HUES6 (cell line): ENCODE measurements around the gene SMARCA2.

Source experiments
- H3K27ac ChIP-seq: 2 replicates; pipeline ENCODE4 v1.7.0; 2013; ENCODE audit warnings: low read depth, mild to moderate bottlenecking, low read length, inconsistent platforms
- H3K27me3 ChIP-seq: 2 replicates; pipeline ENCODE4 v1.6.1; 2013; ENCODE audit warnings: low read length; ENCODE audit not compliant: control insufficient read depth, insufficient read depth
- H3K36me3 ChIP-seq: 2 replicates; pipeline ENCODE4 v1.6.1; 2013; ENCODE audit warnings: low read length; ENCODE audit not compliant: control insufficient read depth, insufficient read depth
- H3K4me1 ChIP-seq: 2 replicates; pipeline ENCODE4 v1.6.1; 2013; ENCODE audit warnings: low read length; ENCODE audit not compliant: control insufficient read depth, insufficient read depth
- H3K4me3 ChIP-seq: 2 replicates; pipeline ENCODE4 v1.5.1; 2013; ENCODE audit warnings: low read depth, low read length
- H3K9ac ChIP-seq: one replicate; pipeline ENCODE4 v1.6.1; 2013; ENCODE audit warnings: mild to moderate bottlenecking, low read length
- H3K9me3 ChIP-seq: 2 replicates; pipeline ENCODE4 v1.6.1; 2013; ENCODE audit warnings: low read depth, low read length; ENCODE audit not compliant: control insufficient read depth, insufficient read depth

SMARCA2 gene

DNA sequence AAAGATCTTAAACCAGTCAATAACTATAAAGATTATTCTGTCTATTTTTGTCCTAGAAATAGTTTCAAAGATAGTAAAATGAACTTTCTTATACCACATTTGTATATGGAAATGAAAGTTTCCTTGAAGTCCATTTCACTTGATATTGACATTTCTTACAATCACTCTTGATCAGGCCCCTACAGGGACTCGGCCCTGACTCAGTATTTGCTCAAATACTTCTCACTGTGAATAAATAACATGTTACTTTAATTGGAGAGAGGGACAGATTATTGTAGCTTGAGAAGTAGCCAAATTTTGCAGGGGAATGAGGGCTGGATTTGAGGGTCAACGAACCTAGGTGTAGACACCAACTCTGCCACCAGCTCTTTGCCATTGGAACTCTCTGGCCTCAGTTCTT is 25.6 kb upstream of the SMARCA2 start:
- Histone ChIP-seq H3K9me3 (no peaks in the 10 kb centered on the region), H3K4me1 (peaks cover 17% of the 10 kb centered on the region), H3K4me3 (no peak overlapping the region), H3K36me3 (no peaks in the 10 kb centered on the region), H3K27ac (no peak overlapping the region), H3K9ac (no peak overlapping the region), H3K27me3 (no peaks in the 10 kb centered on the region)

DNA sequence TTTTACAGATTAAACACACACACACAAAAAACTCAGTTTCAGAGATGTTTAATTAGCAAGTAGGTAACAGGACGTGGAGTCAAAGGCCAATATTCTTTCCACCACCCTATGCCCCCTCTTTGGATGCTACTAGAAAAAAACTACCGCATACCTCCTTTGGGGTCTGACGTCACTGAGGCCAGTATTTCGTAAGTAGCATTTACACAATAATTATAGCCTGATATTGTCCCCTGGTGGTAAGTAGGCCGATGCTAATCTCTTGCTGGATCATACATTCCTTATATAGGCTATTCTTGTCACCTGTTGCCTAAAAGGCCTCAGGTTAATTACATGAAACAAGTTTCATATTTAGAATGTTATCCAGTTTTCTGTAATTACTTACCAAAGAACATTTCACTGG is 21.0 kb upstream of the SMARCA2 start:
- Histone ChIP-seq H3K4me3 (no peak overlapping the region), H3K9ac (no peak overlapping the region), H3K9me3 (no peaks in the 10 kb centered on the region), H3K27ac (no peak overlapping the region), H3K4me1 (peaks cover 36% of the 10 kb centered on the region), H3K27me3 (no peaks in the 10 kb centered on the region), H3K36me3 (no peaks in the 10 kb centered on the region)

DNA sequence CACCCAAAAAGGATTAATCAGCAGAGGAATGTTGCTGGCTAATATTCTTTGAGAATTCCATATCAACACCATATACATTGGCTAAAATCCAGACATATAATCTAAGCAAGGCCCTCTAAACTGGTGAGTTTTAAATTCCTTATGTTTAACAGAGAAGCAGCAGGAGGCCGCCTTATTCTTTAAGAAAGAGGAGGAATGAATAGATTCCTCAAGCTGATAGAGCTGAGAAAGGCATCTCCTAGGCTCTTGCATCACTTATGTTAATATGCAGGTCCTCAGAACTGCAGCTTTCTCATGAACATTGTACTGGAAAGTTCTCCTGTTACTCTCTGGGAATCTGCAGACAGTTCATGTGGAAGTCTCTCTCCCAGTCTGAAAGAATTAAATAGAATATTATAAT is 20.1 kb upstream of the SMARCA2 start:
- no peak overlapping the region for H3K27ac ChIP-seq
- no peak overlapping the region for H3K4me3 ChIP-seq
- H3K9me3 ChIP-seq = no peaks in the 10 kb centered on the region
- H3K27me3 ChIP-seq = no peaks in the 10 kb centered on the region
- peaks cover 36% of the 10 kb centered on the region for H3K4me1 ChIP-seq
- H3K9ac ChIP-seq = no peak overlapping the region
- H3K36me3 ChIP-seq = no peaks in the 10 kb centered on the region

DNA sequence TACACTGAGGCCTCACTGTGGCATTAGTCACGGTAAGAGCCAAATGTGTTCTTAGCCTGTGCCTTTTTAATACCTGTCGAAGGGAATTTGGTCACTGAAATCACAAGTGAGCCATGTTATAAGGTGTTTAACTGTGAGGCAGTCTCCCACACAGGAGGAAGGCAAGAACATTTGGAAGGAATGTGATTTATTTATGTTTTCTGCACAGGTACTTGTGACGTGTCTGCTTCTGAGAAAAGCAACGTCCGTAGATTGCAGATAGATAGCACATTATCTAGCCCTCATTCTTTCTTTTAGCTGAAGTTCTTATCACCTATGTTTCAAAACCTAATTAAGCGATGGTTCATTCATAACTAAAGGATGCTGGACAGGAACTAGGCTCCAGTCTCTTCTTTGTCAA is 19.0 kb upstream of the SMARCA2 start:
- H3K27me3 ChIP-seq = no peaks in the 10 kb centered on the region
- H3K27ac ChIP-seq = no peak overlapping the region
- H3K9ac ChIP-seq = no peak overlapping the region
- peaks cover 28% of the 10 kb centered on the region for H3K4me1 ChIP-seq
- no peaks in the 10 kb centered on the region for H3K9me3 ChIP-seq
- no peaks in the 10 kb centered on the region for H3K36me3 ChIP-seq
- H3K4me3 ChIP-seq = no peak overlapping the region

DNA sequence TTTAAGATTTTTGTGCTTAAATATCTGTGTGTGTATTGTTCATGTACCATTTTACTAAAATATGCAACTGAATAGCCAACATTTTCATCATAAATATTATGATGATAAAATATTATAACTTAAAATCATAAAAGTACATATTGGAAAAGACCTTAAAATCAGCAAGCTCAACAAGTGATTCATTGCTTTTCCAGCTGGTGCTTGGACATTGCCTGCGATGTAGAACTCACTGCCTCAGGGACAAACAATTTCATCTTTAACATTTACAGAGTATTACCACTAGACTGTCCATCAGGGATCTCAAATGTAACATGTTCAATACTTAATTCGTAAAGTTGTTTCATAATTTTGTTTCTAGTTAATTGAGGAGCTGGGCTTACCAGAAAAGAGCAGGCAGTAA is 17.5 kb upstream of the SMARCA2 start:
- Histone ChIP-seq H3K4me3 (no peak overlapping the region), H3K27me3 (no peaks in the 10 kb centered on the region), H3K36me3 (no peaks in the 10 kb centered on the region), H3K9me3 (no peaks in the 10 kb centered on the region), H3K27ac (no peak overlapping the region), H3K4me1 (peaks cover 27% of the 10 kb centered on the region), H3K9ac (no peak overlapping the region)

DNA sequence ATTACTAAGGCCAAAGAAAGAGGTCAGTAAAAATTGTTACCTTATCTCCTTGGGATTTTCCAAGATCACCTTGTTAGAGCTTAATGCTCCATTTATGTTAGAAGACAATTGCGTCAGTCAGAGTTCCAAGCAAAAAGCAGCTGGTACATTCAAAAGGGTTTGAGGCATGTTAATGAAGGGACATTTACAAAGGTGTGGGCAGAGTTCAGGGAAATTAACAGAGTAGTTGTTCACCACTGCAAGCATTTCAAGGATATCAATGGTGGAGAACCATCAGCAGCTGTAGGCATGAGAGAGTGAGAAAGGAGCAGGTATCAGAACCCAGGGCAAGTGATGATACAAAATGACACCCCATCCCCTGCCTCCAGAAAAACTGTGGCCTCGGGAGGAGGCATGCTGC is 17.0 kb upstream of the SMARCA2 start:
- Histone ChIP-seq H3K4me1 (peaks cover 27% of the 10 kb centered on the region), H3K27ac (no peak overlapping the region), H3K9me3 (no peaks in the 10 kb centered on the region), H3K36me3 (no peaks in the 10 kb centered on the region), H3K9ac (no peak overlapping the region), H3K4me3 (no peak overlapping the region), H3K27me3 (no peaks in the 10 kb centered on the region)

DNA sequence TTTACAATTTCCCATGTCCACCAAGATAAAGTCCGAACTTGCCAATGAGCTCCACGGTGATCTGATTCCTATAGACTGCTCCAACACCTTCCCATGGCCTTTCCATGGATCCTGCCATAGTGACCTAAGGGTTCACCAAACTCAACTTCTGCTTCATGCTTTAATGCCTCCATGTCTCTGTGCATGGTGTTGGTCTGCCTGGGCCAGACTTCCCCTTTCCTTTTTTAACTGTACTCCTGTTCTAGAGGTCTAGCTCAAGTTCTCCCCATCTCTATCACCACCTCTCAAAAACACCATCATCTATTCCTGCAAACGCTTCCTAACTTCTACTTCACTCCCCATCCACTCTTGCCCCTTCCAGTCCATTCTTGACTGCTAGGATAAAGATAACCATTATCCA is 14.8 kb upstream of the SMARCA2 start:
- Histone ChIP-seq H3K4me3 (no peak overlapping the region), H3K36me3 (no peaks in the 10 kb centered on the region), H3K27me3 (no peaks in the 10 kb centered on the region), H3K27ac (no peak overlapping the region), H3K9ac (no peak overlapping the region), H3K9me3 (no peaks in the 10 kb centered on the region), H3K4me1 (peaks cover 10% of the 10 kb centered on the region; the same call in 1 of the 2 replicates)

DNA sequence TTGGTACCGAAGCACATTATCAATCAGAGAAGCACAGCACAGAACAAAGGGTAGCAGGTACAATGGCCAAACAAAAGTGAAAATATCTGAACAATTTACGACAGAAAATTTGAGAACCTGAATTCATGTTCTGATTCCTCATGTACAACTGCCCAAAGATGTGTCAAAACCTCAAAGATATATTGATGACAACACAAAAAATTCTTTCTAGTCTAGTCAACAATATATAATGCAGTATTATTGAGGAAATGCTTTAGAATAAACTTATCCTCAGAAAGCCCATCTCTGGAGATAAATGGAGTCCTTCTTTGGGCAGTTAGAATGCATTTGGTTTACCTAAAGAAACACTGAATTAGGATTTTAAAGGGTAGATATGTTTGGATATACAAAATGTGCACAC is 6.8 kb upstream of the SMARCA2 start:
- H3K27ac ChIP-seq = no peak overlapping the region
- H3K9me3 ChIP-seq = no peaks in the 10 kb centered on the region
- H3K4me1 ChIP-seq = peaks cover 3% of the 10 kb centered on the region; the same call in 1 of the 2 replicates
- no peak overlapping the region for H3K9ac ChIP-seq
- peaks cover 14% of the 10 kb centered on the region for H3K27me3 ChIP-seq
- no peak overlapping the region for H3K4me3 ChIP-seq
- H3K36me3 ChIP-seq = no peaks in the 10 kb centered on the region

DNA sequence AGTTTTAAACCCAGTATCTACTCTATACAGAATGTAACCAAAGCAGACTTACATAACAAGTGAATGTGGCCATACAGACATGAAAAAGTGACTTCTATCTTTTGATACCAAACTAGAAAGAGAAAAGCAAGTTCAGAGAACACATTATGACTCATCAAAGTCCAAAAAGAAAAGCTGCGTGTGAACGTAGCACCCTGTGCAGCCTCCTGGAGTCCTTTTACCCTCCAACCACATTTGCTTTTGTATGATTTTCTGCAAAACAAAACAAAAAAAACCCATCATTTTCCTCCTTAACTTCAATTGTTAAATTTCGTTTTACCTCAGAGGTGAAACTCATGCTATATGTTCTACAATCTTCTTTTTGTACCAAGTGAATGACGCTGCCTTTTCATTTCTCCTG is 2.8 kb upstream of the SMARCA2 start:
- H3K27ac ChIP-seq = no peak overlapping the region

DNA sequence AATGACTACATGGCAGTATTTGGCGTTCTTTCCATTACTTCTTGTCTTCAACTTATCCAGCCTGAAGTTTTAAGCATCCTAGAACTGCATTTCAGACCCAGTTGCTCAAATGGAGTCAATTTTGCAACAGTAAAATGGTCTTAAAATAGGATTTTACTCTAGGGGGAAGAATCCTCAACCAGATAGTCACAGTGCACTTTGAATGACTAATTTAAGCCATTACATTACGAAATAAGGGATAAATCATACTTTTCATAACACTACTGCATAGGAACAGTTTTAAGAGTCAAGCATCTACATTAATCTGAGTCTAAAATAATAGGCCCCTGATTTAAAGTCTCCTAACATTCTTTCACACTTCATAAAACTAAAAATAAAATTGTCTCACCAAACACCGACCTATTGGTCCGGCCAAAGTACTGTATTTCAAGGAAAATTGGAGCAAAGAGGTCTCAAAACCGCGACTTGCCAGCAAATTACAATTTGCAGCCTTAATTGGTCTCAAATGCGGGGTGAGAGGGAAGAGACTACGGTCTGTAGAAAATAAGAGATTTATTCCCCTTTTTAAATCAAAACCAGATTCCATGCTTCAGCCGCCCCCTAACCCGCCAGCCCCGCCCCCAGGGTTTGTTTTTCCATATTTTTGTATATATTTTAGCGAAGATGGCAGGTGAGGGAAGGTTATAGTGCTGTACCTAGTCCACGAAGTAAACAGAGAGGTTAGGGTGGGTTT is 1.2 kb upstream of the SMARCA2 start:
- Histone ChIP-seq H3K9me3 (no peaks in the 10 kb centered on the region), H3K4me1 (peaks cover 5% of the 10 kb centered on the region; the same call in 1 of the 2 replicates), H3K9ac (no peak overlapping the region), H3K36me3 (no peaks in the 10 kb centered on the region), H3K27me3 (peaks cover 53% of the 10 kb centered on the region), H3K4me3 (peak overlapping the region; percentile 85), H3K27ac (no peak overlapping the region)

More for the DNA sequence above, 2.8 kb upstream of the SMARCA2 start:
- peaks cover 38% of the 10 kb centered on the region for H3K27me3 ChIP-seq
- H3K4me3 ChIP-seq = no peak overlapping the region
- no peak overlapping the region for H3K9ac ChIP-seq
- H3K4me1 ChIP-seq = no peaks in the 10 kb centered on the region
- no peaks in the 10 kb centered on the region for H3K36me3 ChIP-seq
- no peaks in the 10 kb centered on the region for H3K9me3 ChIP-seq

DNA sequence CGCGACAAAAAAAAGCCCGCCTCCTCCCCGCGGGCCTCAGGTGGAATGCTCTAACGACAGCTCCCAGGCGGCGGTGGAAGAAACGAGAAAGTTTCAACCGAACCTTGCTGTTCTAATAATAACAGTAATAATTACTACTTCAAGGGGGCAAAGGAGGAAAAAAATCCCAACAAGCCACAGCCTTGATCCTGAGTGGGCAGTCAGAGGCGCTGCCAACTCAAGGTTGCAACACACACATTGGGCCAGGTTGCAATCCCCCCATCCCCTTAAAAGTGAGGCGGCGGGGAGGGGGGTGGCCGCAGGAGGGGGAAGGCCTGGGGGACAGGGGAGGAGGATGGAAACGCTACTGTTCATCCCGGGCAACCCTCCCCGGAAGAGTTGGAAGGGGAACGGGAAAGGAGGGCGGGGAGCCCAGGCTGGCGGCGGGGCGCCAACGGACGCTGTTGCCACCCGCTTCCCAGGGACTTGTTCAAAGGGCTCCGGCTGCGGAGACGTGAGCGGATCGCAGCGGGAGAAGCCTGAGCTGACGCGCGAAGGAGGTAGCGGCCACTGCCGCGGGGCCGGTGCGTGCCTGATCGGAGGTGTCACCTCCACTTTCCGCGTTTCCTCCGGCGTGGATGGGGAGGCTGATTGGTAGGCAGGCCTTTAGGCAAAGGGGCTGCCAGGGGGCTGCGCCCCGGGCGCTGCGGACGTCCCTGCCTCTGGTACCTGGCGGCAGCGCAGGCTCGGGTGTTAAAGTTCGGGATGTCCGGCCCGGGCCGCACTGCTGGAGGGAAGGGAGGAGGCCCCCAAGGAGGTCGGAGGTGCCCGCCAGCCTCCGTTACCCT is 647 bp downstream of the SMARCA2 start:
- Histone ChIP-seq H3K4me3 (peak overlapping the region; percentile 85), H3K27ac (no peak overlapping the region), H3K4me1 (peaks cover 15% of the 10 kb centered on the region), H3K9ac (peak overlapping the region; percentile 82), H3K27me3 (peaks cover 56% of the 10 kb centered on the region), H3K36me3 (no peaks in the 10 kb centered on the region), H3K9me3 (no peaks in the 10 kb centered on the region)
